ENCODE measurements around the gene TMEM132C.

DNA sequence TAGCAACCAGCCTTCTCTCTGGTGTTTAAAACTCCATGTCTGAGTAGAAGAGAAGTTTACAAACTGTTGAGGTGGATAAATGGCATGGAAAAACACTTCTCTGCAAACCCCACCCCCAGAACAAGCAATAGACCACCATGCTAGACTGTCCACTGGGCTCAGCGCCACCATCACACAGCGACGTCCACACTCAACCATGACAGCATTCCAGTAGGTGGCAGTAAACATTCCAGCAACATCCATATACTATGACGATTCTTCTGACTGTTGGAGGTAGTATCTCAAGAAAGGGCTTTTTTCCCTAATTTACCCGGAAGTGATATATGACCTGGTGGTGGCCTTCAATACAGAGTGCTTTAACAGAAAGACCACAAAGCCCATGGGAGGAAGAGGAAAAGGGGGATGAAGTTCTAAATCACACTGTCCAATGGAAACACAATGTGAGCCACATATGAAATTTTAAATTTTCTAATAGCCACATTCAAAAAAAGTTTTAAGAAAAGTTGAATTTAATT, 404.6 kb downstream of the TMEM132C start:
- TF ChIP-seq, protein P1, sequence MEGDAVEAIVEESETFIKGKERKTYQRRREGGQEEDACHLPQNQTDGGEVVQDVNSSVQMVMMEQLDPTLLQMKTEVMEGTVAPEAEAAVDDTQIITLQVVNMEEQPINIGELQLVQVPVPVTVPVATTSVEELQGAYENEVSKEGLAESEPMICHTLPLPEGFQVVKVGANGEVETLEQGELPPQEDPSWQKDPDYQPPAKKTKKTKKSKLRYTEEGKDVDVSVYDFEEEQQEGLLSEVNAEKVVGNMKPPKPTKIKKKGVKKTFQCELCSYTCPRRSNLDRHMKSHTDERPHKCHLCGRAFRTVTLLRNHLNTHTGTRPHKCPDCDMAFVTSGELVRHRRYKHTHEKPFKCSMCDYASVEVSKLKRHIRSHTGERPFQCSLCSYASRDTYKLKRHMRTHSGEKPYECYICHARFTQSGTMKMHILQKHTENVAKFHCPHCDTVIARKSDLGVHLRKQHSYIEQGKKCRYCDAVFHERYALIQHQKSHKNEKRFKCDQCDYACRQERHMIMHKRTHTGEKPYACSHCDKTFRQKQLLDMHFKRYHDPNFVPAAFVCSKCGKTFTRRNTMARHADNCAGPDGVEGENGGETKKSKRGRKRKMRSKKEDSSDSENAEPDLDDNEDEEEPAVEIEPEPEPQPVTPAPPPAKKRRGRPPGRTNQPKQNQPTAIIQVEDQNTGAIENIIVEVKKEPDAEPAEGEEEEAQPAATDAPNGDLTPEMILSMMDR (IDR thresholded peaks at IDR 0.05), result no peak
- no peak for TF ChIP-seq EP300 (IDR thresholded peaks at IDR 0.05)
